ENCODE data around the gene USF2. TPM values are rescaled to one million over a fixed set of nuclear protein-coding genes. Genes with fewer than 3 reads are reported as not detected.

USF2 gene
- total and polyA plus RNA-seq, 2 of the 4 experiments (the other 2 are of a cell fraction): 21.3 to 65.6 TPM

- Histone ChIP-seq H3K23ac (ENCODE audit: low read depth, low read length) (no peak overlapping the region), H2BK5ac (ENCODE audit: low read depth, low read length, poor library complexity, severe bottlenecking) (no peak overlapping the region), H4K8ac (ENCODE audit: low read depth in 2 of 2, low read length in 2 of 2) (no peak overlapping the region), H3K14ac (replicated peaks; ENCODE audit: low read depth, low read length) (no peak overlapping the region), H3K36me3 (ENCODE audit: control insufficient read depth, insufficient read depth, low read length) (no peaks in the 10 kb centered on the region), H4K5ac (ENCODE audit: low read depth, low read length) (no peak overlapping the region), H2AK9ac (replicated peaks; ENCODE audit: low read depth, low read length, poor library complexity) (no peak overlapping the region), H3K27me3 (ENCODE audit: control insufficient read depth, insufficient read depth, low read length) (peaks cover 21% of the 10 kb centered on the region), H3K4ac (ENCODE audit: low read depth, low read length) (no peak overlapping the region), H3K4me1 (ENCODE audit: control insufficient read depth, insufficient read depth, low read length) (no peaks in the 10 kb centered on the region), H3K4me2 (ENCODE audit: low read depth, low read length) (no peak overlapping the region), H4K20me1 (ENCODE audit: insufficient read depth, low read length) (no peaks in the 10 kb centered on the region), H2AFZ (replicated peaks; ENCODE audit: low read length, poor library complexity) (no peak overlapping the region), H3K27ac (ENCODE audit: insufficient read depth, low read length) (no peak overlapping the region), H2BK20ac (ENCODE audit: low read depth, low read length) (no peak overlapping the region), H3K9me3 (ENCODE audit: control insufficient read depth, insufficient read depth, low read length) (no peaks in the 10 kb centered on the region), H3K79me1 (ENCODE audit: low read depth in 1 of 2, low read length in 2 of 2) (no peaks in the 10 kb centered on the region), H3K56ac (ENCODE audit: extremely low read depth, insufficient read depth, low read length) (no peak overlapping the region), H3K9ac (ENCODE audit: low read depth, low read length) (no peak overlapping the region), H2BK15ac (ENCODE audit: low read depth, low read length) (no peak overlapping the region), H4K91ac (ENCODE audit: insufficient read depth, low read depth, low read length) (no peak overlapping the region), H3K9me1 (ENCODE audit: insufficient read depth, low read length) (peaks cover 15% of the 10 kb centered on the region), H2AK5ac (ENCODE audit: low read depth, low read length) (no peak overlapping the region), H3K4me3 (ENCODE audit: insufficient read depth, low read depth, low read length) (no peak overlapping the region), H2BK120ac (ENCODE audit: low read depth, low read length) (no peak overlapping the region), H3K18ac (ENCODE audit: low read depth, low read length) (no peak overlapping the region)
- no peak for ATAC-seq (ENCODE audit: low read depth)
- in situ Hi-C loops (cut with MboI; ENCODE audit: low sequenced_read_pairs) (no loop called here), intact Hi-C loops (cut with micrococcal nuclease) (no loop called here), dilution Hi-C loops (cut with HindIII; ENCODE audit: low sequenced_read_pairs, unreplicated experiment) (no loop called here)
- DNase-seq: no peak
- POLR2A ChIA-PET (ENCODE audit: unreplicated experiment): no interaction called here
- CTCF ChIA-PET: interaction anchor here (1.0 kb wide), 1 partner anchor 12 kb away, joined by 3 read pairs; the partner anchor contains the start of gene HAMP
- no TSS peak for BruUV-seq (replicated peaks)
- TF ChIP-seq POLR2A (IDR thresholded peaks at IDR 0.05; ENCODE audit: low read depth, low read length) (no peak), CTCF (conservative IDR thresholded peaks at IDR 0.05; ENCODE audit: low read depth, low read length) (no peak), FOS (IDR thresholded peaks at IDR 0.05; ENCODE audit: low read depth, low read length) (no peak), NFE2L2 (IDR thresholded peaks at IDR 0.05; ENCODE audit: low read depth, low read length) (no peak), RFX5 (IDR thresholded peaks at IDR 0.05; ENCODE audit: low read depth, low read length) (no peak), USF2 (IDR thresholded peaks at IDR 0.05; ENCODE audit: low read depth, low read length) (no peak), SMC3 (IDR thresholded peaks at IDR 0.05; ENCODE audit: low read depth, low read length) (no peak), ELK1 (IDR thresholded peaks at IDR 0.05; ENCODE audit: borderline replicate concordance, low read depth, low read length) (no peak), MXI1 (IDR thresholded peaks at IDR 0.05; ENCODE audit: borderline replicate concordance, low read depth, low read length) (no peak), MAZ (IDR thresholded peaks at IDR 0.05; ENCODE audit: borderline replicate concordance, low read depth, low read length) (no peak)
- WGBS, 2 experiments (ENCODE audit: extremely low coverage in 2 of 2, insufficient read length in 1 of 2): no CpG with 5 or more reads among the region's 3 CpGs
Observed at GRCh38 chr19:35294328-35294727, 25.6 kb downstream of the USF2 start.

Measured in IMR-90 (cell line).